GM13977 (cell line): ENCODE data around the gene GLIPR1L1.
"Not testable (repeated sequence)": the region's sequence is repeated elsewhere in the genome, so short reads cannot be mapped to it uniquely, and the experiment has no call there.

Experiments
- DNase-seq: peaks from one replicate; pipeline ENCODE4 v3.0.0; 2012; ENCODE audit warnings: low spot score
- CTCF ChIP-seq: IDR thresholded peaks from 2 replicates; pipeline ENCODE4 v1.5.1; 2012; ENCODE audit warnings: mild to moderate bottlenecking, control low read depth; ENCODE audit not compliant: insufficient read depth; ENCODE audit errors: extremely low read depth, missing control alignments
- in situ Hi-C: fragments of 300-500 bp; cut with MboI; formaldehyde crosslinking; loops from one replicate; pipeline ENCODE4 v1.12.0; 2022; ENCODE audit warnings: low sequenced_read_pairs, low pct_unique_long_range_greater_than_20kb, mixed read lengths, inconsistent platforms; ENCODE audit not compliant: unreplicated experiment

Gene GLIPR1L1

GRCh38 chr12:75341873-75342272, 7.4 kb downstream of the GLIPR1L1 start:
- DNase-seq = no peak
- in situ Hi-C loops = loop anchor here (25.0 kb wide), 1 partner anchor 695 kb away; the partner anchor contains the start of gene PHLDA1
- no peak for TF ChIP-seq CTCF

GRCh38 chr12:75345531-75345930, 11.1 kb downstream of the GLIPR1L1 start:
- no peak for TF ChIP-seq CTCF
- DNase-seq = no peak
- in situ Hi-C loops = loop anchor here (25.0 kb wide), 1 partner anchor 692 kb away; the partner anchor contains the start of gene PHLDA1

DNA sequence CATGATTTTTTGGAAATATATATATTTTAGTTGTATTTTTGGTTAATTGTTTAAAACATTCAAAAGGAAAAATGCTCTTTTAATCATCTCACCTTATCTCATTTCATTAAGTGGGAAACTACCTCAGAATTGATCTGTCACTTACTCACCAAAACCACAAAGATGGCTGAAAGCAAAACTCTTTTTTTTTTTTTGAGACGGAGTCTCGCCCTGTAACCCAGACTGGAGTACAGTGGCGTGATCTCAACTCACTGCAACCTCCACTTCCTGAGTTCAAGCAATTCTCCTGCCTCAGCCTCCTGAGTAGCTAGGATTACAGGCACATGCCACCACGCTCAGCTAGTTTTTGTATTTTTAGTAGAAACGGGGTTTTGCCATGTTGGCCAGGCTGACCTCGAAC, 11.7 kb downstream of the GLIPR1L1 start:
- in situ Hi-C loops = loop anchor here (25.0 kb wide), 1 partner anchor 691 kb away; the partner anchor contains the start of gene PHLDA1
- not testable (repeated sequence) for DNase-seq

GRCh38 chr12:75349946-75350345, 15.5 kb downstream of the GLIPR1L1 start:
- DNase-seq = no peak
- no peak for TF ChIP-seq CTCF
- in situ Hi-C loops = loop anchor here (25.0 kb wide), 1 partner anchor 687 kb away; the partner anchor contains the start of gene PHLDA1

- in situ Hi-C loops = no loop called here
- no peak for TF ChIP-seq CTCF
- DNase-seq = no peak
Measured at GRCh38 chr12:75350413-75350812, 15.9 kb downstream of the GLIPR1L1 start.

GRCh38 chr12:75354011-75354410, 19.5 kb downstream of the GLIPR1L1 start:
- in situ Hi-C loops = no loop called here
- DNase-seq = no peak
- TF ChIP-seq CTCF = no peak

GRCh38 chr12:75360920-75361319, 26.4 kb downstream of the GLIPR1L1 start:
- in situ Hi-C loops = no loop called here

More at GRCh38 chr12:75360920-75361319, 26.4 kb downstream of the GLIPR1L1 start:
- no peak for DNase-seq
- TF ChIP-seq CTCF = no peak
